Right atrium auricular region (tissue), 2 donors: Measurements from ENCODE around the gene MAP4K3. TPM values are rescaled to one million over a fixed set of nuclear protein-coding genes. Genes with fewer than 3 reads are reported as not detected.

Experiments
- DNase-seq: peaks from one replicate; pipeline ENCODE4 v3.0.0-alpha.2; 2019; ENCODE audit warnings: low spot score
- H3K27ac ChIP-seq, 2 donors: fragments of 200-600 bp; sonication (generic); 1 replicate in 1 of 2; 2 replicates in 1 of 2; pipeline ENCODE4 v1.5.1; 2016 to 2019
- H3K27me3 ChIP-seq, 2 donors: fragments of 200-600 bp; sonication (generic); one replicate each; pipeline versions ENCODE4 v1.5.1 to v1.6.0; 2017 to 2019
- H3K36me3 ChIP-seq: fragments of 200-600 bp; sonication (generic); one replicate; pipeline ENCODE4 v1.5.1; 2016
- H3K4me1 ChIP-seq, 2 donors: fragments of 200-600 bp; sonication (generic); one replicate each; pipeline versions ENCODE4 v1.5.1 to v1.6.0; 2017 to 2019
- H3K4me3 ChIP-seq, 2 donors: fragments of 200-600 bp; sonication (generic); 1 replicate in 1 of 2; 2 replicates in 1 of 2; pipeline ENCODE4 v1.5.1; 2017 to 2019; ENCODE audit warnings: mild to moderate bottlenecking in 1 of 2, moderate library complexity in 1 of 2
- H3K9me3 ChIP-seq, 2 donors: fragments of 200-600 bp; sonication (generic); one replicate each; pipeline ENCODE4 v1.5.1; 2019
- CTCF ChIP-seq, 2 donors: fragments of 200-600 bp; sonication (generic); IDR thresholded peaks; one replicate each; pipeline ENCODE4 v1.5.1; 2019; ENCODE audit warnings: antibody characterized with exemption in 2 of 2
- total RNA-seq, 2 donors: library from RNA; depleted of rRNA; stranded (reverse); fragments of >200 nt; gene quantifications; one replicate each; pipeline ENCODE4 v1.1.0, GENCODE V29; 2016

The MAP4K3 gene
- total RNA-seq, 2 donors from 2014 or later, result 26.2 to 28.9 TPM

DNA sequence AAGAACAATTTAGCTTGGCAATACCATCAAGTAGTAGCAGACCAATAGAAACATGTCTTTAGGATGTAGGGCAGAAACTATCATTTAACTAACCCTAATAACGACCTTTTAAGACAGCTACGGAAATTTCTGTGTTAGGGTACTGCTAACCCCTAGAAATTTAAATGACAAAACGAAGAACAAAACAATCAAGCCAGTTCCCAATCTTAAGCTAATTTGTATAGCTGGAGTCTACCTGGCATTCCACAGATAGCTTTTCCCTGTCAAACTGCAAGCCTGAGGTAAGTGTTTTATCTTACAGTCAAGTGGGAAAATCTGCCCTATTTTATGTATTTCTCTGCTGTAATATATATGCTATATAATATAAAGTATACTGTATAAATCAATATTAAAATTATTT lies 155.7 kb downstream of the MAP4K3 start:
- Histone ChIP-seq H3K27ac (no peak overlapping the region), H3K36me3 (peaks cover 64% of the 10 kb centered on the region), H3K4me1 (no peaks in the 10 kb centered on the region), H3K9me3 (no peaks in the 10 kb centered on the region), H3K4me3 (no peak overlapping the region), H3K27me3 (no peaks in the 10 kb centered on the region)
- DNase-seq, result no peak
- no peak for TF ChIP-seq CTCF (IDR thresholded peaks at IDR 0.05)

DNA sequence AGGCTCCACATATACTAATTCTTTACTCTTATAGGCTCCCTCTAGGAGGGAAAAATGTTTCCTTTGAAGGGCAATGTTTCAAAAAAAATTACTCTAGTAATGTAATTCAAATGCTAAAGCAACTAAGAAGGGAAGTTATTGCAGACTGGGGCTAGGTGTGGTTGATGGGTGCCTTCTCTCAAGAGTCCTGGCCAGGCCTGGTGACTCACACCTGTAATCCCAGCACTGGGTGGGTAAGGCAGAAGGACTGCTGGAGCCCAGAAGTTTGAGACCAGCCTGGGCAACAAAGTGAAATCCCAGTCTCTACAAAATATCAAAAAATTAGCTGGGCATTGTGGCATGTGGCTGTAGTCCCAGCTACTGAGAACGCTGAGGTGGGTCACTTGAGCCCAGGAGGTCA lies 162.1 kb downstream of the MAP4K3 start:
- H3K36me3 ChIP-seq, result peaks cover 69% of the 10 kb centered on the region
- no peak overlapping the region for H3K27ac ChIP-seq
- H3K27me3 ChIP-seq, result no peaks in the 10 kb centered on the region
- H3K4me3 ChIP-seq, result no peak overlapping the region
- TF ChIP-seq CTCF (IDR thresholded peaks at IDR 0.05), result no peak
- no peak for DNase-seq
- no peaks in the 10 kb centered on the region for H3K4me1 ChIP-seq
- H3K9me3 ChIP-seq, result no peaks in the 10 kb centered on the region

GRCh38 chr2:39269941-39270340 lies 167.1 kb downstream of the MAP4K3 start:
- TF ChIP-seq CTCF (IDR thresholded peaks at IDR 0.05), result no peak
- Histone ChIP-seq H3K27me3 (no peaks in the 10 kb centered on the region), H3K27ac (no peak overlapping the region), H3K36me3 (peaks cover 29% of the 10 kb centered on the region), H3K4me3 (no peak overlapping the region), H3K9me3 (no peaks in the 10 kb centered on the region), H3K4me1 (no peaks in the 10 kb centered on the region)
- DNase-seq, result no peak

GRCh38 chr2:39266916-39267434 lies 170.1 kb downstream of the MAP4K3 start:
- Histone ChIP-seq H3K27ac (no peak overlapping the region), H3K27me3 (no peaks in the 10 kb centered on the region), H3K9me3 (no peaks in the 10 kb centered on the region), H3K4me3 (no peak overlapping the region), H3K4me1 (no peaks in the 10 kb centered on the region), H3K36me3 (peaks cover 25% of the 10 kb centered on the region)
- no peak for TF ChIP-seq CTCF (IDR thresholded peaks at IDR 0.05)
- no peak for DNase-seq

GRCh38 chr2:39266139-39266805 lies 170.8 kb downstream of the MAP4K3 start:
- peaks cover 19% of the 10 kb centered on the region for H3K36me3 ChIP-seq
- no peaks in the 10 kb centered on the region for H3K27me3 ChIP-seq
- H3K27ac ChIP-seq, result no peak overlapping the region
- no peaks in the 10 kb centered on the region for H3K4me1 ChIP-seq
- DNase-seq, result no peak
- H3K9me3 ChIP-seq, result no peaks in the 10 kb centered on the region
- H3K4me3 ChIP-seq, result no peak overlapping the region
- TF ChIP-seq CTCF (IDR thresholded peaks at IDR 0.05), result no peak

DNA sequence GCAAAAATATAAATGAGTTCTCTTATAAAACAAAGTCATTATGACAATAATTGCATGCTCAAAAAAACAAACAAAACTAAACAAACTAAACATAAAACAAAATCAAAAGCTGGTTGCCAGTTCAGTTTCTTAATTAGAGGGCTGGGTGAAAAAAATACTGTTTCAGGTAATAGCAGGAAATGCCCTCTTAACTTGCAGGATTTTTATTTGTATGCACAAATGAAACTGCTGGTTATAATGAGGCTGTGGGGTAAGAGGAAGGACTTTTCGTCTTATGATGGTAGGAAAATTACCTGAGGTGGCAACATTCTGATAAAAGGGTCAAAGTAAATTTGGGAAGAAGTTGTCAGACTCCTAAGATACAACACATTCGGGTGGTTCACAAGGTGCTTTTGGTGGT lies 171.8 kb downstream of the MAP4K3 start:
- H3K27ac ChIP-seq, result no peak overlapping the region

More for the DNA sequence above, 171.8 kb downstream of the MAP4K3 start:
- no peaks in the 10 kb centered on the region for H3K9me3 ChIP-seq
- DNase-seq, result no peak
- peaks cover 22% of the 10 kb centered on the region for H3K36me3 ChIP-seq
- H3K4me1 ChIP-seq, result no peaks in the 10 kb centered on the region
- TF ChIP-seq CTCF (IDR thresholded peaks at IDR 0.05), result no peak
- no peaks in the 10 kb centered on the region for H3K27me3 ChIP-seq
- no peak overlapping the region for H3K4me3 ChIP-seq
